Measurements from ENCODE around the gene OTX1. TPM values are rescaled to one million over a fixed set of nuclear protein-coding genes. Genes with fewer than 3 reads are reported as not detected.
"Not testable (repeated sequence)": the region's sequence is repeated elsewhere in the genome, so short reads cannot be mapped to it uniquely, and the experiment has no call there.

The OTX1 gene
- total RNA-seq, 2 experiments from 2014 or later, result 1.0 to 2.9 TPM

GRCh38 chr2:63015389-63015788 is 35.2 kb upstream of the OTX1 start:
- no peaks in the 10 kb centered on the region for H3K79me2 ChIP-seq (ENCODE audit: insufficient read depth, low read depth, low read length)
- intact Hi-C loops (cut with micrococcal nuclease; ENCODE audit: unreplicated experiment), result no loop called here
- POLR2A ChIA-PET, result no interaction called here

GRCh38 chr2:63018439-63018838 is 32.2 kb upstream of the OTX1 start:
- Histone ChIP-seq H3K27ac (ENCODE audit: low read depth, low read length, poor library complexity, severe bottlenecking) (no peak overlapping the region), H3K4me1 (ENCODE audit: insufficient read depth, low read length, poor library complexity, severe bottlenecking) (no peaks in the 10 kb centered on the region), H3K4me3 (ENCODE audit: low read depth, low read length, poor library complexity, severe bottlenecking) (no peak overlapping the region), H2AFZ (ENCODE audit: low read length) (no peak overlapping the region), H3K36me3 (ENCODE audit: insufficient read depth, low read length) (no peaks in the 10 kb centered on the region), H3K79me2 (ENCODE audit: insufficient read depth, low read depth, low read length) (no peaks in the 10 kb centered on the region), H3K4me2 (ENCODE audit: low read length) (no peak overlapping the region), H3K9me3 (ENCODE audit: low read length) (no peaks in the 10 kb centered on the region), H4K20me1 (ENCODE audit: insufficient read depth, low read length) (no peaks in the 10 kb centered on the region), H3K9me2 (ENCODE audit: insufficient read depth, low read length) (no peaks in the 10 kb centered on the region)
- ChIA-PET POLR2A (interaction anchor here (0.5 to 0.9 kb wide), 2 partner anchors 11 to 18 kb away, joined by 3 read pairs; no protein-coding TSS in a partner anchor), CTCF (ENCODE audit: unreplicated experiment) (no interaction called here)
- intact Hi-C loops (cut with micrococcal nuclease; ENCODE audit: unreplicated experiment), result no loop called here
- TF ChIP-seq EZH2phosphoT487 (IDR thresholded peaks at IDR 0.05; ENCODE audit: borderline replicate concordance, low read depth, low read length), result no peak
- no peak for TF ChIP-seq CTCF (conservative IDR thresholded peaks at IDR 0.05; ENCODE audit: low read length)
- DNase-seq (ENCODE audit: low spot score), result no peak
- BruUV-seq (replicated peaks), result no TSS peak

More at GRCh38 chr2:63015389-63015788, 35.2 kb upstream of the OTX1 start:
- no TSS peak for BruUV-seq (replicated peaks)
- Histone ChIP-seq H3K4me2 (ENCODE audit: low read length) (no peak overlapping the region), H3K9me3 (ENCODE audit: low read length) (no peaks in the 10 kb centered on the region), H2AFZ (ENCODE audit: low read length) (no peak overlapping the region), H3K27ac (ENCODE audit: low read depth, low read length, poor library complexity, severe bottlenecking) (no peak overlapping the region), H3K4me1 (ENCODE audit: insufficient read depth, low read length, poor library complexity, severe bottlenecking) (no peaks in the 10 kb centered on the region), H3K36me3 (ENCODE audit: insufficient read depth, low read length) (no peaks in the 10 kb centered on the region), H3K4me3 (ENCODE audit: low read depth, low read length, poor library complexity, severe bottlenecking) (no peak overlapping the region), H3K9me2 (ENCODE audit: insufficient read depth, low read length) (no peaks in the 10 kb centered on the region), H4K20me1 (ENCODE audit: insufficient read depth, low read length) (no peaks in the 10 kb centered on the region)
- no peak for TF ChIP-seq CTCF (conservative IDR thresholded peaks at IDR 0.05; ENCODE audit: low read length)
- no peak for TF ChIP-seq EZH2phosphoT487 (IDR thresholded peaks at IDR 0.05; ENCODE audit: borderline replicate concordance, low read depth, low read length)
- CTCF ChIA-PET (ENCODE audit: unreplicated experiment), result no interaction called here
- DNase-seq (ENCODE audit: low spot score), result no peak

- CTCF ChIA-PET (ENCODE audit: unreplicated experiment); H3K9me3 ChIP-seq (ENCODE audit: low read length); H4K20me1 ChIP-seq (ENCODE audit: insufficient read depth, low read length); H3K4me3 ChIP-seq (ENCODE audit: low read depth, low read length, poor library complexity, severe bottlenecking); H3K36me3 ChIP-seq (ENCODE audit: insufficient read depth, low read length); H3K4me2 ChIP-seq (ENCODE audit: low read length); H3K79me2 ChIP-seq (ENCODE audit: insufficient read depth, low read depth, low read length); POLR2A ChIA-PET; H3K4me1 ChIP-seq (ENCODE audit: insufficient read depth, low read length, poor library complexity, severe bottlenecking); H3K27ac ChIP-seq (ENCODE audit: low read depth, low read length, poor library complexity, severe bottlenecking); H3K9me2 ChIP-seq (ENCODE audit: insufficient read depth, low read length); H2AFZ ChIP-seq (ENCODE audit: low read length); intact Hi-C loops (cut with micrococcal nuclease; ENCODE audit: unreplicated experiment); DNase-seq (ENCODE audit: low spot score); BruUV-seq (replicated peaks): not testable (repeated sequence)
Measured at GRCh38 chr2:63019686-63020085, 30.9 kb upstream of the OTX1 start.
